Upper lobe of right lung (tissue), 1 donor: ENCODE data around the gene FGD3. TPM values are rescaled to one million over a fixed set of nuclear protein-coding genes. Genes with fewer than 3 reads are reported as not detected.

Experiments used
- ATAC-seq: fragments of 200-7000 bp; cut with Tn5 transposase; one replicate; pipeline ENCODE4 v1.9.1; 2020; ENCODE audit warnings: mild to moderate bottlenecking, moderate library complexity
- DNase-seq: peaks from one replicate; pipeline ENCODE4 v3.0.0-alpha.2; 2020
- H3K27ac ChIP-seq: fragments of 200-600 bp; one replicate; pipeline ENCODE4 v1.8.0; 2022
- H3K27me3 ChIP-seq: fragments of 200-600 bp; one replicate; pipeline ENCODE4 v1.8.0; 2022; ENCODE audit warnings: mild to moderate bottlenecking
- H3K36me3 ChIP-seq: fragments of 200-600 bp; one replicate; pipeline ENCODE4 v1.8.0; 2022
- H3K4me1 ChIP-seq: fragments of 200-600 bp; one replicate; pipeline ENCODE4 v1.8.0; 2022
- H3K4me3 ChIP-seq: fragments of 200-600 bp; one replicate; pipeline ENCODE4 v1.8.0; 2022; ENCODE audit warnings: mild to moderate bottlenecking
- H3K9me3 ChIP-seq: fragments of 200-600 bp; one replicate; pipeline ENCODE4 v1.8.0; 2022
- intact Hi-C: fragments of 100-400 bp; cut with DNase I; formaldehyde crosslinking; loops from one replicate; pipeline ENCODE4 v1.11.0; 2022
- total RNA-seq: library from RNA; stranded (reverse); fragmentation: NEBNext Ultra II Directional; extraction: Animal tissue kit (Norgen Biotek cat#: 25700); gene quantifications from one replicate; pipeline ENCODE4 v1.2.1, GENCODE V29; 2021
- TF ChIP-seq, protein P1 (sequence below): fragments of 200-600 bp; IDR thresholded peaks from one replicate; pipeline ENCODE4 v1.8.0; 2022; ENCODE audit warnings: antibody characterized with exemption
- donor health status: DM: no; HTN: yes; CAD: no; lungs with severe emphysema.

FGD3 gene
- total RNA-seq, 1 donor from 2014 or later, result 21.6 TPM

DNA sequence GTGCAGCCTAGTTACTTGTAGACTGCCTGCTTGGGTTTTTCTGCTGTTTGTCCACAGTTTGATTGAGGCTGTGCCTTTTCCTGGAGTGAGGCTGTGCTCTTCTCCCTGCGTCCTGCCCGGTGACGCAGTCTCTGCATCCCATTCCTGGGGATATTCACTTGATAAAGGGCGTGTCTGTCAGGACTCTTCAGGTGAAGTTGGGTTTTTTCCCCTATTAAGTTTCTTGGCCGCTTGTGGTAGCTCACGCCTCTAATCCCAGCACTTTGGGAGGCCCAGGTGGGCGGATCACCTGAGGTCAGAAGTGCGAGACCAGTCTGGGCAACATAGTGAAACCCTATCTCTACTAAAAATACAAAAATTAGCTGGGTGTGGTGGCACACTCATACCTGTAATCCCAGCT is 61.1 kb downstream of the FGD3 start:
- Histone ChIP-seq H3K36me3 (peaks cover 8% of the 10 kb centered on the region), H3K27me3 (no peaks in the 10 kb centered on the region), H3K4me3 (no peak overlapping the region), H3K4me1 (peaks cover 10% of the 10 kb centered on the region), H3K27ac (no peak overlapping the region), H3K9me3 (no peaks in the 10 kb centered on the region)
- peak; percentile 3 for ATAC-seq
- peak; percentile 61 for DNase-seq
- intact Hi-C loops, result no loop called here
- TF ChIP-seq, protein P1, sequence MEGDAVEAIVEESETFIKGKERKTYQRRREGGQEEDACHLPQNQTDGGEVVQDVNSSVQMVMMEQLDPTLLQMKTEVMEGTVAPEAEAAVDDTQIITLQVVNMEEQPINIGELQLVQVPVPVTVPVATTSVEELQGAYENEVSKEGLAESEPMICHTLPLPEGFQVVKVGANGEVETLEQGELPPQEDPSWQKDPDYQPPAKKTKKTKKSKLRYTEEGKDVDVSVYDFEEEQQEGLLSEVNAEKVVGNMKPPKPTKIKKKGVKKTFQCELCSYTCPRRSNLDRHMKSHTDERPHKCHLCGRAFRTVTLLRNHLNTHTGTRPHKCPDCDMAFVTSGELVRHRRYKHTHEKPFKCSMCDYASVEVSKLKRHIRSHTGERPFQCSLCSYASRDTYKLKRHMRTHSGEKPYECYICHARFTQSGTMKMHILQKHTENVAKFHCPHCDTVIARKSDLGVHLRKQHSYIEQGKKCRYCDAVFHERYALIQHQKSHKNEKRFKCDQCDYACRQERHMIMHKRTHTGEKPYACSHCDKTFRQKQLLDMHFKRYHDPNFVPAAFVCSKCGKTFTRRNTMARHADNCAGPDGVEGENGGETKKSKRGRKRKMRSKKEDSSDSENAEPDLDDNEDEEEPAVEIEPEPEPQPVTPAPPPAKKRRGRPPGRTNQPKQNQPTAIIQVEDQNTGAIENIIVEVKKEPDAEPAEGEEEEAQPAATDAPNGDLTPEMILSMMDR, result no peak

DNA sequence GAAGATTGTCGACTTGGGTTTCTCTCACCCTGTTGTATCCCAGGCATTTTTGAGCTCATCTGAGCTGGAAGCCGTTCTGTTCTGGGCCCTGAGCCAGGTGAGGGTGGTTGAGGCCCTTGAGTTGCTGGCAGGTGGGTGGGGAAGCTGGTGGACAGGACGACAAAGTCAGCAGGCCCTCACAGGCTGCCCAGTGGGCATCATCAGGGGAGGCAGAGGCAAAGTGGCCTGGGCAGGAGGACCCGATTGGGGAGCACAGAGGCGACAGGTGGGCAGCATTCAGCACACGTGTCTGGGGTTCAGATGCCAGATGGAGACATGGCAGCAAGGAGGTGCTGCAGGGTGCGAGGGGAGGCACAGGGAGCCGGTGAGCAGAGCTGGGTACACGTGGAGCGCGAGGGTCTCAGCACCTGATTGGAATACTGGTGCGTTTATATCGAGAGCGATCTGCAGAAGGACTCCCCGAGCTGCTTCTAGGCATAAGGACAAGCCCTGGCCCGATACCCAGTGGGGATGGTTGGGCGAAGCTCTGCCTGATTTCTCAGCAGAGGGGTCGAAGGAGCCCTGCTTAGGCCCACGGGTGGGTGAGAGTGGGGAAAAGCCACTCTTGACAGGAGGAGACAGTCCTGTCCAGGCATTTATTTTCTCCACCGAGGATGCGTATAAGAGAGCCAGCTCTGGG is 62.2 kb downstream of the FGD3 start:
- H3K9me3 ChIP-seq, result no peaks in the 10 kb centered on the region
- ATAC-seq (peak; percentile 23), DNase-seq (peak; percentile 73)
- H3K27me3 ChIP-seq, result no peaks in the 10 kb centered on the region
- no peak overlapping the region for H3K27ac ChIP-seq
- TF ChIP-seq, protein P1, result no peak
- H3K4me3 ChIP-seq, result no peak overlapping the region
- peaks cover 8% of the 10 kb centered on the region for H3K36me3 ChIP-seq
- intact Hi-C loops, result no loop called here
- H3K4me1 ChIP-seq, result peaks cover under 1% of the 10 kb centered on the region

DNA sequence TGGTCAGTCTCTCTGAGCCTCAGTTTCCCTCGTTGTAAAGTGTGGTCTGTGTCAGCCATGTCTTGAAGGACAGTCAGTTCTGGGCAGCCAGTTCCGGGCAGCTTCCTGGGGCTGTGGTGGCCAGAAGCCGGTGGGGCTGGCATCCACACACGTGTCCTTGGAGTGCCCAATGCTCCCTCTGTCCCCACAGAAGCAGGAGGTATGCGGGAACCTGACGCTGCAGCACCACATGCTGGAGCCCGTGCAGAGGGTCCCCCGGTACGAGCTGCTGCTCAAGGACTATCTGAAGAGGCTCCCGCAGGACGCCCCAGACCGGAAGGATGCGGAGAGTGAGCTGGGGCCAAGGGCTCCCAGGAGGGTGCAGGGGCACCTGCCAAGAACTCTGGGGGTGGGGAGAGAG is 62.7 kb downstream of the FGD3 start:
- Histone ChIP-seq H3K4me3 (no peak overlapping the region), H3K27me3 (no peaks in the 10 kb centered on the region), H3K27ac (no peak overlapping the region), H3K4me1 (no peaks in the 10 kb centered on the region), H3K36me3 (peaks cover 8% of the 10 kb centered on the region), H3K9me3 (no peaks in the 10 kb centered on the region)
- TF ChIP-seq, protein P1, result no peak
- DNase-seq (peak; percentile 48), ATAC-seq (no peak)
- intact Hi-C loops, result no loop called here

GRCh38 chr9:93010704-93011103 is 63.4 kb downstream of the FGD3 start:
- Histone ChIP-seq H3K27me3 (no peaks in the 10 kb centered on the region), H3K9me3 (no peaks in the 10 kb centered on the region), H3K36me3 (peaks cover 8% of the 10 kb centered on the region), H3K4me1 (no peaks in the 10 kb centered on the region), H3K4me3 (no peak overlapping the region), H3K27ac (no peak overlapping the region)
- DNase-seq (peak; percentile 57), ATAC-seq (no peak)
- intact Hi-C loops, result no loop called here
- TF ChIP-seq, protein P1, result no peak

GRCh38 chr9:93011114-93011513 is 63.8 kb downstream of the FGD3 start:
- Histone ChIP-seq H3K27ac (no peak overlapping the region), H3K4me1 (no peaks in the 10 kb centered on the region), H3K4me3 (no peak overlapping the region), H3K27me3 (no peaks in the 10 kb centered on the region), H3K36me3 (peaks cover 8% of the 10 kb centered on the region), H3K9me3 (no peaks in the 10 kb centered on the region)
- intact Hi-C loops, result no loop called here
- TF ChIP-seq, protein P1, result no peak
- DNase-seq, result peak; percentile 60
- no peak for ATAC-seq
